SK-N-SH (cell line): ENCODE measurements around the gene TUBGCP2. TPM values are rescaled to one million over a fixed set of nuclear protein-coding genes. Genes with fewer than 3 reads are reported as not detected.

ENCODE experiments used
- CTCF ChIA-PET: fragments of 300-600, 350-600 bp; formaldehyde crosslinking; extraction: SDS; loops from one replicate; lab custom pipeline; 2021; lab: Yijun Ruan, JAX
- POLR2A ChIA-PET: fragments of 350-600 bp; sonication (Branson Sonifier 250); formaldehyde crosslinking; extraction: SDS; loops from one replicate; lab custom pipeline; 2020; ENCODE audit warnings: antibody characterized with exemption, inconsistent platforms; lab: Yijun Ruan, JAX
- DNase-seq: peaks from one replicate; pipeline ENCODE4 v3.0.0; 2012
- H2AFZ ChIP-seq: fragments of 200-600 bp; sonication (generic); 2 replicates; pipeline ENCODE4 v1.8.1; 2016; ENCODE audit warnings: antibody characterized with exemption, mild to moderate bottlenecking, low read depth
- H3F3A ChIP-seq: fragments of 200-600 bp; sonication (generic); replicated peaks from 2 replicates; pipeline ENCODE3; 2016; ENCODE audit warnings: antibody characterized with exemption, mild to moderate bottlenecking; ENCODE audit not compliant: insufficient read depth
- H3K27ac ChIP-seq, 2 experiments: fragments of 200-500 bp in 1 of 2; fragments of 200-600 bp in 1 of 2; sonication (Bioruptor generic) in 1 of 2; sonication (generic), shearing (Covaris generic) in 1 of 2; 2 replicates each; pipeline versions ENCODE4 v1.5.1 to v1.6.1; 2014 to 2016; ENCODE audit warnings: low read depth in 2 of 2, inconsistent platforms in 1 of 2, low read length in 1 of 2, mild to moderate bottlenecking in 1 of 2, mixed read lengths in 1 of 2
- H3K27me3 ChIP-seq: fragments of 200-600 bp; sonication (generic), shearing (Covaris generic); 2 replicates; pipeline ENCODE4 v1.6.1; 2016; ENCODE audit warnings: mixed run types; ENCODE audit not compliant: insufficient read depth
- H3K36me3 ChIP-seq, 2 experiments: fragments of 200-500 bp in 1 of 2; fragments of 200-600 bp in 1 of 2; sonication (Bioruptor generic) in 1 of 2; sonication (generic) in 1 of 2; replicated peaks in 1 of 2; 2 replicates each; pipeline versions ENCODE3 to v1.5.1; 2014 to 2016; ENCODE audit warnings: low read length in 1 of 2, mild to moderate bottlenecking in 1 of 2; ENCODE audit not compliant: insufficient read depth in 2 of 2, control insufficient read depth in 1 of 2
- H3K4me1 ChIP-seq, 2 experiments: fragments of 200-500 bp in 1 of 2; fragments of 200-600 bp in 1 of 2; sonication (Bioruptor generic) in 1 of 2; sonication (generic), shearing (Covaris generic) in 1 of 2; 2 replicates each; pipeline versions ENCODE4 v1.5.1 to v1.6.1; 2014 to 2016; ENCODE audit warnings: low read depth in 1 of 2, low read length in 1 of 2, mixed run types in 1 of 2; ENCODE audit not compliant: insufficient read depth in 2 of 2, control insufficient read depth in 1 of 2
- H3K4me2 ChIP-seq: fragments of 200-600 bp; sonication (generic), shearing (Covaris generic); 2 replicates; pipeline ENCODE4 v1.6.1; 2017; ENCODE audit warnings: mixed run types
- H3K4me3 ChIP-seq, 2 experiments: fragments of 200-500 bp in 1 of 2; fragments of 200-600 bp in 1 of 2; sonication (Bioruptor generic) in 1 of 2; sonication (generic), shearing (Covaris generic) in 1 of 2; 2 replicates each; pipeline versions ENCODE4 v1.5.1 to v1.8.1; 2014 to 2016; ENCODE audit warnings: low read depth in 2 of 2, inconsistent platforms in 1 of 2, low read length in 1 of 2, mild to moderate bottlenecking in 1 of 2, mixed read lengths in 1 of 2, moderate library complexity in 1 of 2
- H3K79me2 ChIP-seq: fragments of 200-600 bp; sonication (generic); 2 replicates; pipeline ENCODE4 v1.8.1; 2017; ENCODE audit warnings: mild to moderate bottlenecking; ENCODE audit not compliant: insufficient read depth
- H3K9ac ChIP-seq: fragments of 200-600 bp; sonication (generic); 2 replicates; pipeline ENCODE4 v1.6.1; 2017; ENCODE audit warnings: mixed run types
- H3K9me2 ChIP-seq: fragments of 200-600 bp; sonication (generic); 2 replicates; pipeline ENCODE4 v1.6.1; 2017; ENCODE audit warnings: mixed run types
- H3K9me3 ChIP-seq: fragments of 200-600 bp; sonication (generic); 2 replicates; pipeline ENCODE4 v1.6.1; 2017; ENCODE audit warnings: mixed run types, mild to moderate bottlenecking, moderate library complexity
- H4K20me1 ChIP-seq: fragments of 200-600 bp; sonication (generic); 2 replicates; pipeline ENCODE4 v1.6.1; 2017; ENCODE audit warnings: mild to moderate bottlenecking, mixed run types; ENCODE audit not compliant: insufficient read depth
- CHD2 ChIP-seq: fragments of 150-350 bp; IDR thresholded peaks from 2 replicates; pipeline ENCODE4 v1.6.1; 2018; ENCODE audit warnings: low read length; ENCODE audit not compliant: partially characterized antibody
- ELF1 ChIP-seq: IDR thresholded peaks from 2 replicates; pipeline ENCODE4 v1.4.0; 2012
- EZH2phosphoT487 ChIP-seq: fragments of 200-600 bp; sonication (generic); IDR thresholded peaks from 2 replicates; pipeline ENCODE4 v1.6.1; 2017; ENCODE audit warnings: low read depth, mixed run types, mild to moderate bottlenecking, antibody characterized with exemption, moderate library complexity, borderline replicate concordance
- FOXJ3 ChIP-seq: sonication (generic); formaldehyde crosslinking; IDR thresholded peaks from 2 replicates; pipeline ENCODE4 v1.5.1; 2020; ENCODE audit warnings: mild to moderate bottlenecking, missing genetic modification reagents
- FOXM1 ChIP-seq: IDR thresholded peaks from 2 replicates; pipeline ENCODE4 v1.4.0; 2012; ENCODE audit warnings: low read depth, mild to moderate bottlenecking
- GABPA ChIP-seq: IDR thresholded peaks from 2 replicates; pipeline ENCODE4 v1.4.0; 2012; ENCODE audit warnings: low read depth, mild to moderate bottlenecking
- MAX ChIP-seq: IDR thresholded peaks from 2 replicates; pipeline ENCODE4 v1.4.0; 2012; ENCODE audit warnings: low read depth
- MEF2A ChIP-seq: IDR thresholded peaks from 2 replicates; pipeline ENCODE4 v1.4.0; 2012; ENCODE audit warnings: low read depth, borderline replicate concordance
- MXI1 ChIP-seq: IDR thresholded peaks from 2 replicates; pipeline ENCODE4 v1.6.1; 2012; ENCODE audit warnings: mild to moderate bottlenecking, low read depth, low read length, improper control_type of control experiment
- NFIC ChIP-seq: IDR thresholded peaks from 2 replicates; pipeline ENCODE4 v1.4.0; 2012; ENCODE audit warnings: borderline replicate concordance
- PBX3 ChIP-seq: IDR thresholded peaks from 2 replicates; pipeline ENCODE4; 2012
- POLR2AphosphoS5 ChIP-seq: IDR thresholded peaks from 2 replicates; pipeline ENCODE4 v1.6.1; 2012; ENCODE audit warnings: low read depth, low read length
- RAD21 ChIP-seq: IDR thresholded peaks from 2 replicates; pipeline ENCODE4 v1.6.1; 2012; ENCODE audit warnings: mild to moderate bottlenecking, low read length
- RCOR1 ChIP-seq: fragments of 150-350 bp; IDR thresholded peaks from 2 replicates; pipeline ENCODE4 v1.6.1; 2017; ENCODE audit warnings: antibody characterized with exemption, low read length
- REST ChIP-seq: IDR thresholded peaks from 2 replicates; pipeline ENCODE4 v1.6.1; 2012; ENCODE audit warnings: mild to moderate bottlenecking, low read depth, low read length, moderate library complexity
- RFX5 ChIP-seq: IDR thresholded peaks from 2 replicates; pipeline ENCODE4 v1.6.1; 2012; ENCODE audit warnings: mild to moderate bottlenecking, improper control_type of control experiment, low read length
- SIN3A ChIP-seq: IDR thresholded peaks from 2 replicates; pipeline ENCODE4 v1.6.1; 2012; ENCODE audit warnings: low read depth, mild to moderate bottlenecking, low read length, moderate library complexity, borderline replicate concordance
- SMC3 ChIP-seq: IDR thresholded peaks from 2 replicates; pipeline ENCODE4 v1.6.1; 2012; ENCODE audit warnings: low read depth, low read length, improper control_type of control experiment
- TAF1 ChIP-seq: IDR thresholded peaks from 2 replicates; pipeline ENCODE4 v1.6.1; 2012; ENCODE audit warnings: low read depth, mild to moderate bottlenecking, low read length, moderate library complexity, borderline replicate concordance
- TCF12 ChIP-seq: IDR thresholded peaks from 2 replicates; pipeline ENCODE4 v1.4.0; 2012
- ZBTB33 ChIP-seq: IDR thresholded peaks from 2 replicates; pipeline ENCODE4 v1.4.0; 2012; ENCODE audit warnings: low read depth, borderline replicate concordance
- WGBS: methylation state at CpG from one replicate; pipeline ENCODE4 v1.1.6; 2017; ENCODE audit warnings: low lambda C conversion rate; 5-methylcytosine and 5-hydroxymethylcytosine counted together
- polyA plus RNA-seq, 3 experiments: library from polyadenylated mRNA; depleted of rRNA; stranded (reverse); fragments of >200 nt; gene quantifications; 2 replicates each; pipeline ENCODE4 v1.2.3, GENCODE V29; 2012

The TUBGCP2 gene
- polyA plus RNA-seq, 1 of the 3 experiments (the other 2 are of a cell fraction) = 49.1 TPM

GRCh38 chr10:133355991-133356390 lies 47.3 kb upstream of the TUBGCP2 start:
- CTCF ChIA-PET = interaction anchor here (0.9 to 9.1 kb wide), 2 partner anchors 9 to 27 kb away, joined by 4 to 73 read pairs; partner anchors contain the start of gene PRAP1
- TF ChIP-seq MXI1 (no peak), MAX (no peak), TAF1 (no peak), PBX3 (no peak), RFX5 (no peak), ELF1 (no peak), FOXJ3 (CRISPR knock-in tag) (no peak), TCF12 (no peak), REST (no peak), CHD2 (no peak), POLR2AphosphoS5 (no peak), GABPA (no peak), SMC3 (no peak)
- TF ChIP-seq, all 33 proteins: peak for 0

GRCh38 chr10:133355266-133355665 lies 46.6 kb upstream of the TUBGCP2 start:
- H3K4me1 ChIP-seq = peaks cover 0 to 35% of the 10 kb centered on the region in 2 experiments; a peak in 1 of 4 replicates
- no peaks in the 10 kb centered on the region for H3K27me3 ChIP-seq
- no peak overlapping the region for H3K27ac ChIP-seq
- no peaks in the 10 kb centered on the region for H3K9me2 ChIP-seq
- WGBS = no CpG with 5 or more reads among the region's 6 CpGs
- ChIA-PET CTCF (interaction anchor here (0.9 to 9.1 kb wide), 2 partner anchors 8 to 27 kb away, joined by 4 to 73 read pairs; partner anchors contain the start of gene PRAP1), POLR2A (no interaction called here)
- no peak for DNase-seq
- H3K4me3 ChIP-seq = no peak overlapping the region
- H3K36me3 ChIP-seq = peaks cover 0 to 3% of the 10 kb centered on the region in 2 experiments
- H3K4me2 ChIP-seq = no peak overlapping the region
- no peak overlapping the region for H3K9ac ChIP-seq
- no peaks in the 10 kb centered on the region for H4K20me1 ChIP-seq
- no peaks in the 10 kb centered on the region for H3F3A ChIP-seq
- H3K9me3 ChIP-seq = no peaks in the 10 kb centered on the region
- H3K79me2 ChIP-seq = no peaks in the 10 kb centered on the region
- H2AFZ ChIP-seq = no peak overlapping the region
- TF ChIP-seq SIN3A = no peak
- no peak for TF ChIP-seq MAX
- no peak for TF ChIP-seq MEF2A
- TF ChIP-seq EZH2phosphoT487 = no peak
- no peak for TF ChIP-seq POLR2AphosphoS5
- no peak for TF ChIP-seq ZBTB33
- TF ChIP-seq PBX3 = no peak
- TF ChIP-seq RCOR1 = no peak
- TF ChIP-seq RAD21 = no peak
- TF ChIP-seq NFIC = no peak
- TF ChIP-seq FOXM1 = no peak

More at GRCh38 chr10:133355991-133356390, 47.3 kb upstream of the TUBGCP2 start:
- POLR2A ChIA-PET = no interaction called here
- H3K9me2 ChIP-seq = no peaks in the 10 kb centered on the region
- no peak overlapping the region for H3K9ac ChIP-seq
- 100% methylated on average over 1 of the region's 3 CpGs for WGBS
- H2AFZ ChIP-seq = no peak overlapping the region
- H3F3A ChIP-seq = no peaks in the 10 kb centered on the region
- H3K36me3 ChIP-seq = peaks cover 0 to 3% of the 10 kb centered on the region in 2 experiments
- peaks cover 0 to 36% of the 10 kb centered on the region in 2 experiments; a peak in 1 of 4 replicates for H3K4me1 ChIP-seq
- H3K27me3 ChIP-seq = no peaks in the 10 kb centered on the region
- no peak overlapping the region for H3K4me2 ChIP-seq
- DNase-seq = no peak
- no peaks in the 10 kb centered on the region for H3K9me3 ChIP-seq
- H3K4me3 ChIP-seq = no peak overlapping the region
- no peaks in the 10 kb centered on the region for H4K20me1 ChIP-seq
- H3K27ac ChIP-seq = no peak overlapping the region
- H3K79me2 ChIP-seq = no peaks in the 10 kb centered on the region
